ENCODE results near the gene LMNTD1. TPM values are rescaled to one million over a fixed set of nuclear protein-coding genes. Genes with fewer than 3 reads are reported as not detected.

Gene LMNTD1
- polyA plus RNA-seq, 1 donor from 2014 or later, result not detected

GRCh38 chr12:25587346-25587745 lies 34.3 kb upstream of the LMNTD1 start:
- no peak overlapping the region for H3K27ac ChIP-seq (ENCODE audit: low read length)

GRCh38 chr12:25585662-25586061 lies 32.6 kb upstream of the LMNTD1 start:
- Histone ChIP-seq H3K36me3 (ENCODE audit: insufficient read depth, low read length) (no peaks in the 10 kb centered on the region), H3K79me2 (replicated peaks; ENCODE audit: insufficient read depth, low read length) (no peaks in the 10 kb centered on the region), H3K4me3 (ENCODE audit: low read length) (no peak overlapping the region), H4K20me1 (ENCODE audit: insufficient read depth) (no peaks in the 10 kb centered on the region), H3K27me3 (ENCODE audit: insufficient read depth, low read depth, low read length) (no peaks in the 10 kb centered on the region), H3K9ac (ENCODE audit: low read length) (no peak overlapping the region), H3K9me2 (ENCODE audit: insufficient read depth, low read length) (no peaks in the 10 kb centered on the region), H3K27ac (ENCODE audit: low read length) (no peak overlapping the region), H3K4me2 (ENCODE audit: low read length) (no peak overlapping the region), H3F3A (ENCODE audit: insufficient read depth, low read length, poor library complexity, severe bottlenecking) (no peaks in the 10 kb centered on the region), H2AFZ (ENCODE audit: low read depth, low read length) (no peak overlapping the region), H3K9me3 (ENCODE audit: low read length) (peaks cover 7% of the 10 kb centered on the region)
- TF ChIP-seq EP300 (conservative IDR thresholded peaks at IDR 0.05; ENCODE audit: poor library complexity, severe bottlenecking) (no peak), RAD21 (conservative IDR thresholded peaks at IDR 0.05) (no peak), REST (IDR thresholded peaks at IDR 0.05; ENCODE audit: borderline replicate concordance) (no peak)

More at GRCh38 chr12:25587346-25587745, 34.3 kb upstream of the LMNTD1 start:
- Histone ChIP-seq H3K9ac (ENCODE audit: low read length) (no peak overlapping the region), H3F3A (ENCODE audit: insufficient read depth, low read length, poor library complexity, severe bottlenecking) (no peaks in the 10 kb centered on the region), H2AFZ (ENCODE audit: low read depth, low read length) (no peak overlapping the region), H3K36me3 (ENCODE audit: insufficient read depth, low read length) (no peaks in the 10 kb centered on the region), H3K4me2 (ENCODE audit: low read length) (no peak overlapping the region), H3K4me3 (ENCODE audit: low read length) (no peak overlapping the region), H3K79me2 (replicated peaks; ENCODE audit: insufficient read depth, low read length) (no peaks in the 10 kb centered on the region), H3K27me3 (ENCODE audit: insufficient read depth, low read depth, low read length) (no peaks in the 10 kb centered on the region), H4K20me1 (ENCODE audit: insufficient read depth) (no peaks in the 10 kb centered on the region), H3K9me3 (ENCODE audit: low read length) (peaks cover 7% of the 10 kb centered on the region), H3K9me2 (ENCODE audit: insufficient read depth, low read length) (no peaks in the 10 kb centered on the region)
- TF ChIP-seq CTCF (IDR thresholded peaks at IDR 0.05; ENCODE audit: poor library complexity, severe bottlenecking) (no peak), RAD21 (conservative IDR thresholded peaks at IDR 0.05) (no peak), REST (IDR thresholded peaks at IDR 0.05; ENCODE audit: borderline replicate concordance) (no peak), SMC3 (conservative IDR thresholded peaks at IDR 0.05; ENCODE audit: poor library complexity) (no peak), EZH2 (IDR thresholded peaks at IDR 0.05; ENCODE audit: borderline replicate concordance, insufficient read depth, low read length, poor library complexity, severe bottlenecking) (no peak), TAF1 (IDR thresholded peaks at IDR 0.05; ENCODE audit: low read depth) (no peak), EP300 (conservative IDR thresholded peaks at IDR 0.05; ENCODE audit: poor library complexity, severe bottlenecking) (no peak), POLR2AphosphoS5 (IDR thresholded peaks at IDR 0.05) (no peak), MXI1 (conservative IDR thresholded peaks at IDR 0.05; ENCODE audit: poor library complexity, severe bottlenecking) (no peak)

Measured in neural cell (in vitro differentiated cells).